Caco-2 (cell line): ENCODE measurements around the gene CPVL. TPM values are rescaled to one million over a fixed set of nuclear protein-coding genes. Genes with fewer than 3 reads are reported as not detected.

Experiments
- BruUV-seq: library from RNA; stranded (reverse); fragments of 400-500 nt; replicated peaks from 2 replicates; lab custom pipeline; 2021; lab: Mats Ljungman, UMichigan
- CTCF ChIA-PET: fragments of 300-600 bp; sonication (Branson Sonifier 250); formaldehyde crosslinking; loops from one replicate; lab custom pipeline; 2022; ENCODE audit warnings: antibody characterized with exemption; lab: Charles Lee
- POLR2A ChIA-PET: fragments of 300-600 bp; sonication (Branson Sonifier 250); formaldehyde crosslinking; loops from one replicate; lab custom pipeline; 2022; ENCODE audit warnings: antibody characterized with exemption; lab: Charles Lee
- DNase-seq, 2 experiments: peaks; one replicate each; pipeline versions ENCODE4 v3.0.0 to v3.0.0-alpha.2; 2020 to 2022
- H3K27me3 ChIP-seq: replicated peaks from 2 replicates; pipeline ENCODE4 v1.6.0; 2011; ENCODE audit warnings: low read length; ENCODE audit not compliant: control insufficient read depth, insufficient read depth
- H3K36me3 ChIP-seq: 2 replicates; pipeline ENCODE4 v1.5.1; 2011; ENCODE audit warnings: low read length; ENCODE audit not compliant: control insufficient read depth, insufficient read depth
- H3K4me1 ChIP-seq: fragments of 250-450 bp; sonication (Bioruptor Pico); 2 replicates; pipeline ENCODE4 v1.5.1; 2020; ENCODE audit warnings: mild to moderate bottlenecking
- H3K4me3 ChIP-seq: 2 replicates; pipeline ENCODE4 v1.5.1; 2011; ENCODE audit warnings: low read depth, mild to moderate bottlenecking, control low read depth, low read length
- H3K9me3 ChIP-seq: fragments of 250-450 bp; sonication (Bioruptor Pico); 2 replicates; pipeline ENCODE4 v1.5.1; 2020; ENCODE audit warnings: mild to moderate bottlenecking, moderate library complexity
- H3K27ac Mint-ChIP-seq: one replicate; pipeline ENCODE4 v1.8.0; 2022; ENCODE audit warnings: mixed read lengths; ENCODE audit not compliant: unreplicated experiment
- H3K27me3 Mint-ChIP-seq: one replicate; pipeline ENCODE4 v1.8.0; 2022; ENCODE audit warnings: mixed read lengths; ENCODE audit not compliant: insufficient read depth, unreplicated experiment
- H3K36me3 Mint-ChIP-seq: one replicate; pipeline ENCODE4 v1.8.0; 2022; ENCODE audit warnings: mild to moderate bottlenecking, mixed read lengths; ENCODE audit not compliant: insufficient read depth, unreplicated experiment
- H3K4me1 Mint-ChIP-seq: one replicate; pipeline ENCODE4 v1.8.0; 2022; ENCODE audit warnings: low read depth, mixed read lengths; ENCODE audit not compliant: unreplicated experiment
- H3K4me3 Mint-ChIP-seq: one replicate; pipeline ENCODE4 v1.8.0; 2022; ENCODE audit warnings: mild to moderate bottlenecking, moderate library complexity, mixed read lengths; ENCODE audit not compliant: unreplicated experiment
- H3K9me3 Mint-ChIP-seq: one replicate; pipeline ENCODE4 v1.8.0; 2022; ENCODE audit warnings: mixed read lengths; ENCODE audit not compliant: unreplicated experiment
- CTCF ChIP-seq, 2 experiments: fragments of 200-600 bp in 1 of 2; IDR thresholded peaks; 1 replicate in 1 of 2; 2 replicates in 1 of 2; pipeline versions ENCODE4 v1.5.1 to v1.8.0; 2011 to 2022; ENCODE audit warnings: antibody characterized with exemption in 1 of 2, control low read depth in 1 of 2, inconsistent platforms in 1 of 2, low read depth in 1 of 2, low read length in 1 of 2, mild to moderate bottlenecking in 1 of 2, moderate library complexity in 1 of 2; ENCODE audit not compliant: insufficient read depth in 1 of 2, severe bottlenecking in 1 of 2, unreplicated experiment in 1 of 2
- intact Hi-C: fragments of 100-400 bp; cut with micrococcal nuclease; formaldehyde crosslinking; loops from one replicate; pipeline ENCODE4 v1.10.0; 2022; ENCODE audit not compliant: unreplicated experiment
- total RNA-seq: library from RNA; stranded (reverse); gene quantifications from 2 replicates; pipeline ENCODE4 v1.2.3, GENCODE V29; 2022

CPVL gene
- total RNA-seq, 1 experiment from 2014 or later = 109 TPM

- Mint-ChIP-seq H3K36me3 (no peaks in the 10 kb centered on the region), H3K4me3 (no peak overlapping the region), H3K27ac (no peak overlapping the region), H3K27me3 (no peaks in the 10 kb centered on the region), H3K4me1 (peaks cover 19% of the 10 kb centered on the region), H3K9me3 (no peaks in the 10 kb centered on the region)
- no peak for TF ChIP-seq CTCF (IDR thresholded peaks at IDR 0.05; ENCODE audit: insufficient read depth in 1 of 2, low read depth in 1 of 2, low read length in 1 of 2, severe bottlenecking in 1 of 2, unreplicated experiment in 1 of 2)
- no peak for DNase-seq
- Histone ChIP-seq H3K4me3 (no peak overlapping the region), H3K27me3 (no peaks in the 10 kb centered on the region), H3K36me3 (no peaks in the 10 kb centered on the region), H3K4me1 (no peaks in the 10 kb centered on the region), H3K9me3 (no peaks in the 10 kb centered on the region)
- ChIA-PET POLR2A (no interaction called here), CTCF (no interaction called here)
- intact Hi-C loops = no loop called here
- no TSS peak for BruUV-seq
Measured at GRCh38 chr7:29126804-29127203, 19.5 kb downstream of the CPVL start.

GRCh38 chr7:29123626-29124190, 22.6 kb downstream of the CPVL start:
- Histone ChIP-seq H3K27me3 (no peaks in the 10 kb centered on the region), H3K4me1 (peaks cover 9% of the 10 kb centered on the region), H3K36me3 (no peaks in the 10 kb centered on the region), H3K9me3 (no peaks in the 10 kb centered on the region), H3K4me3 (no peak overlapping the region)
- no peak overlapping the region for H3K27ac Mint-ChIP-seq
- TF ChIP-seq CTCF (IDR thresholded peaks at IDR 0.05; ENCODE audit: insufficient read depth in 1 of 2, low read depth in 1 of 2, low read length in 1 of 2, severe bottlenecking in 1 of 2, unreplicated experiment in 1 of 2) = no peak
- ChIA-PET POLR2A (no interaction called here), CTCF (no interaction called here)
- H3K4me3 Mint-ChIP-seq = no peak overlapping the region
- DNase-seq = no peak
- intact Hi-C loops = no loop called here
- no peaks in the 10 kb centered on the region for H3K27me3 Mint-ChIP-seq
- H3K4me1 Mint-ChIP-seq = peaks cover 30% of the 10 kb centered on the region
- no TSS peak for BruUV-seq
- peaks cover 8% of the 10 kb centered on the region for H3K36me3 Mint-ChIP-seq
- H3K9me3 Mint-ChIP-seq = no peaks in the 10 kb centered on the region

- Mint-ChIP-seq H3K4me3 (no peak overlapping the region), H3K9me3 (no peaks in the 10 kb centered on the region), H3K4me1 (peaks cover 27% of the 10 kb centered on the region), H3K27me3 (no peaks in the 10 kb centered on the region), H3K36me3 (peaks cover 8% of the 10 kb centered on the region), H3K27ac (no peak overlapping the region)
- H3K27me3 ChIP-seq = no peaks in the 10 kb centered on the region
- TF ChIP-seq CTCF (IDR thresholded peaks at IDR 0.05; ENCODE audit: insufficient read depth in 1 of 2, low read depth in 1 of 2, low read length in 1 of 2, severe bottlenecking in 1 of 2, unreplicated experiment in 1 of 2) = no peak
- no TSS peak for BruUV-seq
- POLR2A ChIA-PET = no interaction called here
- no peaks in the 10 kb centered on the region for H3K36me3 ChIP-seq
- no peak overlapping the region for H3K4me3 ChIP-seq
- no peak for DNase-seq
- H3K9me3 ChIP-seq = no peaks in the 10 kb centered on the region
- CTCF ChIA-PET = no interaction called here
- H3K4me1 ChIP-seq = peaks cover 9% of the 10 kb centered on the region
- intact Hi-C loops = no loop called here
Measured at GRCh38 chr7:29122759-29123158, 23.6 kb downstream of the CPVL start.
